Liver (tissue), 9 donors: ENCODE measurements around the gene AQP10. TPM values are rescaled to one million over a fixed set of nuclear protein-coding genes. Genes with fewer than 3 reads are reported as not detected.

Source experiments
- DNase-seq: peaks from one replicate; pipeline ENCODE4 v3.0.0-alpha.2; 2017; ENCODE audit warnings: low spot score
- H3K27ac ChIP-seq, 2 donors: one replicate each; pipeline ENCODE4 v1.7.0; 2013; ENCODE audit warnings: inconsistent platforms in 2 of 2, low read length in 2 of 2, control low read depth in 1 of 2, low read depth in 1 of 2, mild to moderate bottlenecking in 1 of 2
- H3K27me3 ChIP-seq, 4 donors: one replicate each; pipeline versions ENCODE4 v1.6.1 to v1.7.0; 2013; ENCODE audit warnings: low read length in 3 of 4, inconsistent platforms in 1 of 4, mild to moderate bottlenecking in 1 of 4, moderate library complexity in 1 of 4; ENCODE audit not compliant: control insufficient read depth in 4 of 4, insufficient read depth in 4 of 4
- H3K36me3 ChIP-seq, 4 donors: one replicate each; pipeline versions ENCODE4 v1.6.1 to v1.7.0; 2013; ENCODE audit warnings: low read length in 3 of 4, mild to moderate bottlenecking in 3 of 4, low read depth in 1 of 4, moderate library complexity in 1 of 4; ENCODE audit not compliant: control insufficient read depth in 4 of 4, insufficient read depth in 3 of 4
- H3K4me1 ChIP-seq, 4 donors: one replicate each; pipeline versions ENCODE4 v1.6.1 to v1.7.0; 2013; ENCODE audit warnings: low read length in 3 of 4, mild to moderate bottlenecking in 3 of 4, moderate library complexity in 1 of 4; ENCODE audit not compliant: control insufficient read depth in 4 of 4, insufficient read depth in 4 of 4
- H3K4me3 ChIP-seq, 3 donors: one replicate each; pipeline versions ENCODE4 v1.6.1 to v1.7.0; 2013; ENCODE audit warnings: low read length in 3 of 3, control low read depth in 1 of 3, low read depth in 1 of 3, mild to moderate bottlenecking in 1 of 3
- H3K9ac ChIP-seq, 2 donors: one replicate each; pipeline ENCODE4 v1.7.0; 2013; ENCODE audit warnings: low read length in 2 of 2, mild to moderate bottlenecking in 2 of 2, moderate library complexity in 2 of 2, control low read depth in 1 of 2, low read depth in 1 of 2
- H3K9me3 ChIP-seq, 4 donors: one replicate each; pipeline versions ENCODE4 v1.6.1 to v1.7.0; 2013; ENCODE audit warnings: low read length in 3 of 4; ENCODE audit not compliant: control insufficient read depth in 4 of 4
- ATF3 ChIP-seq: IDR thresholded peaks from 2 replicates; pipeline ENCODE4 v1.6.1; 2016; ENCODE audit warnings: antibody characterized with exemption
- CTCF ChIP-seq: fragments of 150-350 bp; IDR thresholded peaks from 2 replicates; pipeline ENCODE4 v1.5.1; 2017; ENCODE audit warnings: improper control_type of control experiment, low read depth, low read length; ENCODE audit not compliant: missing input control
- EGR1 ChIP-seq, 2 donors: IDR thresholded peaks; 2 replicates each; pipeline ENCODE4 v1.6.1; 2016 to 2018; ENCODE audit warnings: antibody characterized with exemption in 2 of 2, low read depth in 2 of 2
- FOXA1 ChIP-seq: IDR thresholded peaks from 2 replicates; pipeline ENCODE4 v1.6.1; 2016; ENCODE audit warnings: antibody characterized with exemption
- FOXA2 ChIP-seq: IDR thresholded peaks from 2 replicates; pipeline ENCODE4 v1.6.1; 2016; ENCODE audit warnings: antibody characterized with exemption
- GABPA ChIP-seq, 2 donors: IDR thresholded peaks in 1 of 2; conservative IDR thresholded peaks in 1 of 2; 2 replicates each; pipeline ENCODE4 v1.6.1; 2016; ENCODE audit warnings: antibody characterized with exemption in 2 of 2, mild to moderate bottlenecking in 1 of 2, moderate library complexity in 1 of 2
- HNF4G ChIP-seq: IDR thresholded peaks from 2 replicates; pipeline ENCODE4 v1.6.1; 2016; ENCODE audit warnings: antibody characterized with exemption
- JUND ChIP-seq, 2 donors: IDR thresholded peaks; 2 replicates each; pipeline ENCODE4 v1.6.1; 2016; ENCODE audit warnings: antibody characterized with exemption in 2 of 2
- MAX ChIP-seq: IDR thresholded peaks from 2 replicates; pipeline ENCODE4 v1.6.1; 2016; ENCODE audit warnings: antibody characterized with exemption
- NR2F2 ChIP-seq: IDR thresholded peaks from 2 replicates; pipeline ENCODE4 v1.6.1; 2016; ENCODE audit warnings: antibody characterized with exemption
- RAD21 ChIP-seq, 2 donors: IDR thresholded peaks; 2 replicates each; pipeline ENCODE4 v1.6.1; 2016; ENCODE audit warnings: antibody characterized with exemption in 2 of 2, mild to moderate bottlenecking in 2 of 2
- RXRA ChIP-seq, 2 donors: IDR thresholded peaks; 2 replicates each; pipeline ENCODE4 v1.6.1; 2017 to 2018; ENCODE audit warnings: antibody characterized with exemption in 2 of 2, mild to moderate bottlenecking in 1 of 2
- SP1 ChIP-seq: IDR thresholded peaks from 2 replicates; pipeline ENCODE4 v1.6.1; 2018; ENCODE audit warnings: antibody characterized with exemption, mild to moderate bottlenecking
- TAF1 ChIP-seq: conservative IDR thresholded peaks from 2 replicates; pipeline ENCODE4 v1.6.1; 2016; ENCODE audit warnings: antibody characterized with exemption, mild to moderate bottlenecking
- YY1 ChIP-seq: IDR thresholded peaks from 2 replicates; pipeline ENCODE4 v1.6.1; 2016; ENCODE audit warnings: antibody characterized with exemption, mild to moderate bottlenecking
- ZBTB33 ChIP-seq: IDR thresholded peaks from 2 replicates; pipeline ENCODE4 v1.6.1; 2016; ENCODE audit warnings: antibody characterized with exemption
- WGBS: extraction: QIAGEN DNeasy Blood & Tissue Kit; methylation state at CpG from one replicate; pipeline ENCODE4 v1.1.7; 2013; 5-methylcytosine and 5-hydroxymethylcytosine counted together
- polyA plus RNA-seq, 2 donors: library from polyadenylated mRNA; stranded (reverse) in 1 of 2; unstranded in 1 of 2; fragments of 200-250 nt in 1 of 2; fragments of >200 nt in 1 of 2; fragmentation: Nextera tagmentation in 1 of 2; extraction: Ambion mirVana in 1 of 2; gene quantifications; one replicate each; pipeline versions ENCODE4 v1.2.1 to v1.2.3, GENCODE V29; 2013 to 2015
- total RNA-seq, 2 donors: library from RNA; depleted of rRNA; stranded (reverse); fragments of >200 nt; gene quantifications; one replicate each; pipeline ENCODE4 v1.2.3, GENCODE V29; 2014
- TF ChIP-seq, protein P1 (sequence below): IDR thresholded peaks from 2 replicates; pipeline ENCODE4 v1.6.1; 2016; ENCODE audit warnings: antibody characterized with exemption, mild to moderate bottlenecking
- donor health status: healthy.
- donor health status: healthy.
- donor health status: healthy.
- donor health status: healthy.
- donor health status: healthy.

AQP10 gene
- total and polyA plus RNA-seq, 4 donors: 0.14 TPM; not detected in 3

DNA sequence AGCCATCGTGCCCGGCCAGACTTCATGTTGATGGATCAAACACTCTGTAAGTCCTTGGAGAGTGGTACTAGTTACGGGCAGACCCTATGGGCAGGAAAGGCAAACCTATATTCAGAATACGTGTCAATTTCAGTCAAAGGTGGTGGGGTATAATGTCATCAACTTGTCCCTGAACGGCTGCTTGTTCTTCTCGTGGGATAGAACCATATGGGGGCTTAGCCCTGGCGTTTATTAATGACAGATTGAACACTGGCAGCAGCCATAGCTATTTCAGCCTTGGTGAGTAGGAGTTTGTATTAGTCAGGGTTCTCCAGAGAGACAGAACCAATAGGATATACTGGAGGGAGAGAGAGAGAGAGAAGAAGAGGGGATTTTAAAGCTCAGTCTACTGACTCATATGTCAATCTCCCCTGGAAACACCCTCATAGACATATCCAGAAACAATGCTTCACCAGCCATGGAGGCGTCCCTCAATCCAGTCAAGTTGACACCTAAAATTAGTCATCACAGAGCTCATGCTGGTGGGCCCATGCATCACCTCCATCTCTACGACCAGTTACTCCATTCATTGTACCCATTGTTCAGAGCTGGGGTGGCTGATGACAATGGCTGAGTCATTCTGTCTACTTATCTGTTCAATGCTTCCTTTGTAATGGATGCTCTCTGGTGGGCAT lies 16.1 kb upstream of the AQP10 start:
- Histone ChIP-seq H3K27ac (no peak overlapping the region), H3K9ac (no peak overlapping the region), H3K27me3 (no peaks in the 10 kb centered on the region), H3K4me3 (no peak overlapping the region), H3K36me3 (no peaks in the 10 kb centered on the region), H3K4me1 (no peaks in the 10 kb centered on the region), H3K9me3 (no peaks in the 10 kb centered on the region)
- TF ChIP-seq NR2F2 (no peak), EGR1 (IDR thresholded peaks at IDR 0.05; ENCODE audit: low read depth in 2 of 2) (no peak), SP1 (no peak), CTCF (no peak), GABPA (IDR thresholded peaks at IDR 0.05 in 1 of 2, conservative IDR thresholded peaks at IDR 0.05 in 1 of 2) (no peak), MAX (no peak), JUND (IDR thresholded peaks at IDR 0.05) (no peak), FOXA2 (no peak), RAD21 (IDR thresholded peaks at IDR 0.05) (no peak), FOXA1 (no peak), TAF1 (no peak), ZBTB33 (no peak), ATF3 (no peak), HNF4G (no peak), RXRA (IDR thresholded peaks at IDR 0.05) (no peak), YY1 (no peak)
- TF ChIP-seq, protein P1, sequence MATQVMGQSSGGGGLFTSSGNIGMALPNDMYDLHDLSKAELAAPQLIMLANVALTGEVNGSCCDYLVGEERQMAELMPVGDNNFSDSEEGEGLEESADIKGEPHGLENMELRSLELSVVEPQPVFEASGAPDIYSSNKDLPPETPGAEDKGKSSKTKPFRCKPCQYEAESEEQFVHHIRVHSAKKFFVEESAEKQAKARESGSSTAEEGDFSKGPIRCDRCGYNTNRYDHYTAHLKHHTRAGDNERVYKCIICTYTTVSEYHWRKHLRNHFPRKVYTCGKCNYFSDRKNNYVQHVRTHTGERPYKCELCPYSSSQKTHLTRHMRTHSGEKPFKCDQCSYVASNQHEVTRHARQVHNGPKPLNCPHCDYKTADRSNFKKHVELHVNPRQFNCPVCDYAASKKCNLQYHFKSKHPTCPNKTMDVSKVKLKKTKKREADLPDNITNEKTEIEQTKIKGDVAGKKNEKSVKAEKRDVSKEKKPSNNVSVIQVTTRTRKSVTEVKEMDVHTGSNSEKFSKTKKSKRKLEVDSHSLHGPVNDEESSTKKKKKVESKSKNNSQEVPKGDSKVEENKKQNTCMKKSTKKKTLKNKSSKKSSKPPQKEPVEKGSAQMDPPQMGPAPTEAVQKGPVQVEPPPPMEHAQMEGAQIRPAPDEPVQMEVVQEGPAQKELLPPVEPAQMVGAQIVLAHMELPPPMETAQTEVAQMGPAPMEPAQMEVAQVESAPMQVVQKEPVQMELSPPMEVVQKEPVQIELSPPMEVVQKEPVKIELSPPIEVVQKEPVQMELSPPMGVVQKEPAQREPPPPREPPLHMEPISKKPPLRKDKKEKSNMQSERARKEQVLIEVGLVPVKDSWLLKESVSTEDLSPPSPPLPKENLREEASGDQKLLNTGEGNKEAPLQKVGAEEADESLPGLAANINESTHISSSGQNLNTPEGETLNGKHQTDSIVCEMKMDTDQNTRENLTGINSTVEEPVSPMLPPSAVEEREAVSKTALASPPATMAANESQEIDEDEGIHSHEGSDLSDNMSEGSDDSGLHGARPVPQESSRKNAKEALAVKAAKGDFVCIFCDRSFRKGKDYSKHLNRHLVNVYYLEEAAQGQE: no peak
- no peak for DNase-seq
- 85% methylated on average over 9 of the region's 9 CpGs for WGBS
